GM23248 (cell line): ENCODE results near the gene RXRA. TPM values are rescaled to one million over a fixed set of nuclear protein-coding genes. Genes with fewer than 3 reads are reported as not detected.

ENCODE experiments used
- DNase-seq: peaks from one replicate; pipeline ENCODE4 v3.0.0-alpha.2; 2015
- H2AFZ ChIP-seq: fragments of 200-600 bp; sonication (generic); 2 replicates; pipeline ENCODE4 v1.6.1; 2016; ENCODE audit warnings: antibody characterized with exemption
- H3F3A ChIP-seq: fragments of 200-600 bp; sonication (generic); 2 replicates; pipeline ENCODE4 v1.6.1; 2016; ENCODE audit warnings: mild to moderate bottlenecking, antibody characterized with exemption, mixed run types; ENCODE audit not compliant: insufficient read depth
- H3K27ac ChIP-seq: fragments of 200-600 bp; sonication (generic); 2 replicates; pipeline ENCODE4 v1.5.1; 2016; ENCODE audit warnings: mild to moderate bottlenecking
- H3K27me3 ChIP-seq: fragments of 200-600 bp; sonication (generic); replicated peaks from 2 replicates; pipeline ENCODE4 v1.6.1; 2016; ENCODE audit warnings: mild to moderate bottlenecking; ENCODE audit not compliant: insufficient read depth
- H3K36me3 ChIP-seq: fragments of 200-600 bp; sonication (generic); 2 replicates; pipeline ENCODE4 v1.6.1; 2016; ENCODE audit warnings: low read depth, mild to moderate bottlenecking
- H3K4me1 ChIP-seq: fragments of 200-600 bp; sonication (generic); 2 replicates; pipeline ENCODE4 v1.6.1; 2016; ENCODE audit warnings: mild to moderate bottlenecking; ENCODE audit not compliant: insufficient read depth
- H3K4me2 ChIP-seq: fragments of 200-600 bp; sonication (generic); one replicate; pipeline ENCODE4 v1.6.1; 2016; ENCODE audit warnings: mild to moderate bottlenecking; ENCODE audit not compliant: unreplicated experiment
- H3K4me3 ChIP-seq: fragments of 200-600 bp; sonication (generic); 2 replicates; pipeline ENCODE4 v1.5.1; 2016; ENCODE audit warnings: mild to moderate bottlenecking
- H3K79me2 ChIP-seq: fragments of 200-600 bp; sonication (generic); 2 replicates; pipeline ENCODE4 v1.6.1; 2016; ENCODE audit warnings: mild to moderate bottlenecking; ENCODE audit not compliant: insufficient read depth
- H3K9ac ChIP-seq: fragments of 200-600 bp; sonication (generic); 2 replicates; pipeline ENCODE4 v1.6.1; 2016; ENCODE audit warnings: mild to moderate bottlenecking
- H3K9me2 ChIP-seq: fragments of 200-600 bp; sonication (generic); 2 replicates; pipeline ENCODE4 v1.6.1; 2016; ENCODE audit warnings: mixed run types, mild to moderate bottlenecking, moderate library complexity; ENCODE audit not compliant: insufficient read depth
- H3K9me3 ChIP-seq: fragments of 200-600 bp; sonication (generic); one replicate; pipeline ENCODE4 v1.6.1; 2017; ENCODE audit warnings: low read depth
- H4K20me1 ChIP-seq: fragments of 200-600 bp; sonication (generic); 2 replicates; pipeline ENCODE4 v1.6.0; 2016; ENCODE audit not compliant: insufficient read depth
- EZH2 ChIP-seq: fragments of 200-600 bp; sonication (generic); IDR thresholded peaks from 2 replicates; pipeline ENCODE4 v1.6.1; 2018; ENCODE audit warnings: antibody characterized with exemption, mild to moderate bottlenecking; ENCODE audit not compliant: insufficient read depth, poor library complexity, severe bottlenecking
- EZH2phosphoT487 ChIP-seq: fragments of 200-600 bp; sonication (generic); IDR thresholded peaks from 2 replicates; pipeline ENCODE4 v1.6.1; 2018; ENCODE audit warnings: antibody characterized with exemption, moderate library complexity, mild to moderate bottlenecking, low read depth; ENCODE audit not compliant: insufficient read depth
- WGBS, 2 experiments: methylation state at CpG; one replicate each; pipeline ENCODE4 v1.1.6; 2015 to 2017; ENCODE audit warnings: low lambda C conversion rate in 2 of 2, low coverage in 1 of 2; ENCODE audit errors: missing lambda C conversion rate in 2 of 2; 5-methylcytosine and 5-hydroxymethylcytosine counted together
- in situ Hi-C: fragments of 300-500 bp; cut with MboI; formaldehyde crosslinking; loops from 2 replicates; pipeline ENCODE4 v1.15.0; 2020
- polyA plus RNA-seq: library from polyadenylated mRNA; unstranded; fragments of >200 nt; fragmentation: Nextera tagmentation; extraction: Ambion mirVana; gene quantifications from 2 replicates; pipeline ENCODE4 v1.2.1, GENCODE V29; 2016
- total RNA-seq: library from RNA; depleted of rRNA; stranded (reverse); fragments of >200 nt; shearing (Covaris generic); gene quantifications from 2 replicates; pipeline ENCODE4 v1.2.3, GENCODE V29; 2014

RXRA gene
- total and polyA plus RNA-seq, 2 experiments from 2014 or later = 3.9 to 34.8 TPM

DNA sequence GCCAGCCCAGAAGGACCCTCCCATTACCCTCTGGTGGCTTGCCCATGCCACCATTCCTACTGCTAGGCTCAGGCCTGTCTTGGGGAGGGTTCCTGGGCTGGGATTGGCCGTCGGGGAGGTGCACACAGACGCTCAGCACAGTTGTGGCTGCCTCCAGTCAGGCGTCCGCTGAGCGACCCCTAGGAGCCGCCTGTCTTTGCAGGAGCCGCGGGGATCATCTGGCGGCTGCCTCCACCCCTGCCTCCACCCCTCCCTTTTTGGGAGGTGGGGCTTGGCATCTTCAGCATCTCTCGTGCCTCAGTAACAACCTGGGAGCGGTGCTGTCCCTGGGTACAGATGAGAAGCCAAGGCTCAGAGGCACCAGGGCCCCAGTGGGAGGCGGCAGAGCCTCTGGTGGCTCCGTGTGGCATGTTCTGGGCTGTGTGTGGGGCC lies 39.6 kb downstream of the RXRA start:
- Histone ChIP-seq H3K4me2 (peak overlapping the region; percentile 69), H3K9ac (peak overlapping the region; percentile 82), H3K4me1 (peaks cover 27% of the 10 kb centered on the region), H3F3A (peaks cover 5% of the 10 kb centered on the region; the same call in 1 of the 2 replicates), H3K9me3 (no peaks in the 10 kb centered on the region), H3K36me3 (no peaks in the 10 kb centered on the region), H2AFZ (no peak overlapping the region), H3K9me2 (no peaks in the 10 kb centered on the region), H3K27ac (peak overlapping the region; percentile 94), H3K4me3 (no peak overlapping the region), H3K79me2 (peaks cover 90% of the 10 kb centered on the region), H4K20me1 (no peaks in the 10 kb centered on the region; the same call in 1 of the 2 replicates), H3K27me3 (no peaks in the 10 kb centered on the region)
- DNase-seq = peak; percentile 61
- TF ChIP-seq EZH2phosphoT487 (no peak), EZH2 (no peak)
- in situ Hi-C loops = no loop called here
- WGBS, 2 experiments = 14% methylated on average over 13 to 14 of the region's 14 CpGs

DNA sequence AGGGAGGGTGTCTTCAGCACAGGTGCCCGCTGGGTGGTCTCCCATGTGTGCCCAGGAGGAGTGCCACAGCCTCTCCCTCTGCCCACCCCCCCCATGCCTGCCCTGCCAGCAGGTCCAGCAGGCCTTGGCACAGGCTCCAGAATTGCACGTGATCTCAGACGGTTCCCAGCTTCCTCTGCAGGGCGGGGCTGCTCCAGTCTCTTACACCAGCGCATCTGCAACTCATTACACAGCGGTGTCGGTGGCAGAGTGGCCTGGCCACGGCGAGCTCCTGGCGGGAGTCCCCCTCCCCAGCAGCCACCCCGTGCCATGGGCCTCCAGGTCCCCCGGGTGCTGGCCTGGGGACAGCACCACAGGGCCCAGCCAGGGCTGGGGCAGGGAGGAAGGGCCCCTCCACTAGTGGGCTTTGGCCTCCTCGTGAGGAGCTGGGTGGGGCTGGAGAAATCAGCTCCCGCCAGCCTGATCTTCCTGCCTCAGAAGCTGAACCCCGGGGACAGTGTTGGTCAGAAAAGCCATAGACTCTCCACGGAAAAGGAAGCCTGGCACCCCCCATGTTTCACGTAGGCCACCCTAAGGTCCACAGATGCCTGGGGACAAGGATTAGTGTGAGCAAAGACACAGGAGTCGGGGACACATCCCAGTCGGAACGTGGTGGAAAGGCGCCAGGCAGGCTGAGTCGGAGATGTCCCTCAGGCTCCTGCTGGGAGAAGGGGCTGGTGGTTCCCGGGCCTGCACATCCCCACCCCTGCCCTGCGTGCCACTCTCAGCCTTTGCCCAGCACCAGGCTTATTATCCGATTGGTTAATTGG lies 40.2 kb downstream of the RXRA start:
- 4% methylated on average over 21 to 25 of the region's 25 CpGs for WGBS, 2 experiments
- no peaks in the 10 kb centered on the region for H3K27me3 ChIP-seq
- in situ Hi-C loops = no loop called here
- no peaks in the 10 kb centered on the region for H3K9me2 ChIP-seq
- H2AFZ ChIP-seq = no peak overlapping the region; the same call in 1 of the 2 replicates
- peak overlapping the region; percentile 69 for H3K4me2 ChIP-seq
- H3F3A ChIP-seq = peaks cover 5% of the 10 kb centered on the region; the same call in 1 of the 2 replicates
- peak overlapping the region; percentile 49 for H3K4me3 ChIP-seq
- H3K36me3 ChIP-seq = no peaks in the 10 kb centered on the region
- TF ChIP-seq EZH2 (no peak), EZH2phosphoT487 (no peak)
- H3K27ac ChIP-seq = peak overlapping the region; percentile 94
- DNase-seq = peak; percentile 97
- peaks cover 90% of the 10 kb centered on the region for H3K79me2 ChIP-seq
- no peaks in the 10 kb centered on the region; the same call in 1 of the 2 replicates for H4K20me1 ChIP-seq
- peaks cover 21% of the 10 kb centered on the region for H3K4me1 ChIP-seq
- peak overlapping the region; percentile 82 for H3K9ac ChIP-seq
- no peaks in the 10 kb centered on the region for H3K9me3 ChIP-seq

DNA sequence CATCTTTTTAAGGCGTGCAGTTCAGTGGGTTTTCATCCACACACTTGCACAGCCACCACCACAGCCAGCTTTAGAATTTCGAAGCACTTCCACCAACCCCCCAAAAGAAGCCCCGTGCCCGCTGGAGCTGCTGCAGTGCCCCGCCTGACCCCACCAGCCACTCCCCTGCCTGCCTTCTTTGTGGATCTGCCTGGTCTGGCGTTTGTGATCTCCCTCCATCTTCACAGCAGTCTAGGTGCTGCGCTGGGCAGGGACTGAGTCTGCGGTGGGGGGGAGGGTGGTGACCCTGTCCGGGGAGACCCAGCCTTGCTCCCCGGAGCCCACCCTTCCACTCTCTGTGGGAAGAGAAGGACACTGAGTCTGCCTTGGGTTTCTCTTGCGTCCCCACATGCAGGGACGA lies 40.8 kb downstream of the RXRA start:
- no peaks in the 10 kb centered on the region for H3K9me3 ChIP-seq
- H2AFZ ChIP-seq = no peak overlapping the region
- H4K20me1 ChIP-seq = no peaks in the 10 kb centered on the region; the same call in 1 of the 2 replicates
- no peaks in the 10 kb centered on the region for H3K27me3 ChIP-seq
- WGBS, 2 experiments = 41 to 53% methylated on average over 12 of the region's 12 CpGs
- H3K27ac ChIP-seq = peak overlapping the region; percentile 94
- H3K4me2 ChIP-seq = peak overlapping the region; percentile 69
- in situ Hi-C loops = no loop called here
- peak overlapping the region; percentile 82 for H3K9ac ChIP-seq
- TF ChIP-seq EZH2phosphoT487 (no peak), EZH2 (no peak)
- H3F3A ChIP-seq = peaks cover 5% of the 10 kb centered on the region; the same call in 1 of the 2 replicates
- H3K4me1 ChIP-seq = peaks cover 21% of the 10 kb centered on the region
- H3K79me2 ChIP-seq = peaks cover 93% of the 10 kb centered on the region
- no peaks in the 10 kb centered on the region for H3K36me3 ChIP-seq
- no peaks in the 10 kb centered on the region for H3K9me2 ChIP-seq
- H3K4me3 ChIP-seq = 0 out of 2 replicates have a peak overlapping the region, but pooled peaks have one; percentile 49
- DNase-seq = no peak

DNA sequence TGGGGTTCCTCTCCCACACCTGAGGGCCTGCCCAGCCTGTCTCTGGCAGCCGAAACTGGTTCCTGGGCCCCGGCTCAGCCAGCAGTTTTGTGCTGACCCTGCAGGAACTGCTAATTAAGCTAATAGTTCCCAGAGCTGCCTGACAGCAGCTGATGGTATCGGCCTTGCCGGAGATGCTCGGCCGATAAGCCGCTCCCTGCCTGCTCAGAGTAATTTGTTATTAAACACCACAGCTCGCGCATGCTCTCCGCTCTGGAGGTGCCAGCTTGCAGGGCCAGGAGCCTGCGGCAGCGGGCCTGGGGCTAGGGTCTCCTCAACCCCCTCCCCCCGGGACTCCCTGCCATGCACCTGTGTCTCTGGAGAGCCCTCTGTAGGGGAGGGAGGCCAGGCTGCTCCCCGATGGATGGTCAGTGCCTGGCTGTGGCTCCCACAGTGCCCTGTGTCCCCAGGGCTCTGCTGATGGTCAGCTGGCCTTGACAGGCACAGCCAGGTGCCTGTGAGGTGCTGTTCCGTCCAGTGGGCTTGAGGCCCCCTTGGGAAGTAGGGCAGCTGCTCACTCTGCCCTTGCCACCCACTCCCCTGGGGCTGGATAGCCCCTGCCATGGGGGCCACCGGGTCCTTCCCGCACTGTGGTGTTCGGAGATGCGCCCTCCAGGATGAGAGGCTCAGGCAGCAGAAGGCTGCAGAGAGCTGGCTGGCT lies 41.7 kb downstream of the RXRA start:
- Histone ChIP-seq H3K4me1 (peaks cover 26% of the 10 kb centered on the region), H3K79me2 (peaks cover 93% of the 10 kb centered on the region), H3K9ac (no peak overlapping the region), H3K4me2 (no peak overlapping the region), H3F3A (peaks cover 5% of the 10 kb centered on the region; the same call in 1 of the 2 replicates), H3K9me2 (no peaks in the 10 kb centered on the region), H2AFZ (no peak overlapping the region), H3K36me3 (no peaks in the 10 kb centered on the region), H3K9me3 (no peaks in the 10 kb centered on the region), H3K27ac (no peak overlapping the region), H4K20me1 (no peaks in the 10 kb centered on the region; the same call in 1 of the 2 replicates), H3K27me3 (no peaks in the 10 kb centered on the region), H3K4me3 (no peak overlapping the region)
- whole genome bisulfite sequencing, 2 experiments = 57 to 70% methylated on average over 17 to 18 of the region's 19 CpGs
- in situ Hi-C loops = no loop called here
- TF ChIP-seq EZH2phosphoT487 (no peak), EZH2 (no peak)
- DNase-seq = no peak
